Upper lobe of right lung (tissue), 1 donor: ENCODE measurements around the gene KRTAP5-4. TPM values are rescaled to one million over a fixed set of nuclear protein-coding genes. Genes with fewer than 3 reads are reported as not detected.
"Not testable (repeated sequence)": the region's sequence is repeated elsewhere in the genome, so short reads cannot be mapped to it uniquely, and the experiment has no call there.

Experiments used
- ATAC-seq: fragments of 200-7000 bp; cut with Tn5 transposase; one replicate; pipeline ENCODE4 v1.9.1; 2020; ENCODE audit warnings: mild to moderate bottlenecking, moderate library complexity
- DNase-seq: peaks from one replicate; pipeline ENCODE4 v3.0.0-alpha.2; 2020
- H3K27ac ChIP-seq: fragments of 200-600 bp; one replicate; pipeline ENCODE4 v1.8.0; 2022
- H3K27me3 ChIP-seq: fragments of 200-600 bp; one replicate; pipeline ENCODE4 v1.8.0; 2022; ENCODE audit warnings: mild to moderate bottlenecking
- H3K36me3 ChIP-seq: fragments of 200-600 bp; one replicate; pipeline ENCODE4 v1.8.0; 2022
- H3K4me1 ChIP-seq: fragments of 200-600 bp; one replicate; pipeline ENCODE4 v1.8.0; 2022
- H3K4me3 ChIP-seq: fragments of 200-600 bp; one replicate; pipeline ENCODE4 v1.8.0; 2022; ENCODE audit warnings: mild to moderate bottlenecking
- H3K9me3 ChIP-seq: fragments of 200-600 bp; one replicate; pipeline ENCODE4 v1.8.0; 2022
- intact Hi-C: fragments of 100-400 bp; cut with DNase I; formaldehyde crosslinking; loops from one replicate; pipeline ENCODE4 v1.11.0; 2022
- total RNA-seq: library from RNA; stranded (reverse); fragmentation: NEBNext Ultra II Directional; extraction: Animal tissue kit (Norgen Biotek cat#: 25700); gene quantifications from one replicate; pipeline ENCODE4 v1.2.1, GENCODE V29; 2021
- TF ChIP-seq, protein P1 (sequence below): fragments of 200-600 bp; IDR thresholded peaks from one replicate; pipeline ENCODE4 v1.8.0; 2022; ENCODE audit warnings: antibody characterized with exemption
- donor health status: DM: no; HTN: yes; CAD: no; lungs with severe emphysema.

The KRTAP5-4 gene
- total RNA-seq, 1 donor from 2014 or later = not detected

DNA sequence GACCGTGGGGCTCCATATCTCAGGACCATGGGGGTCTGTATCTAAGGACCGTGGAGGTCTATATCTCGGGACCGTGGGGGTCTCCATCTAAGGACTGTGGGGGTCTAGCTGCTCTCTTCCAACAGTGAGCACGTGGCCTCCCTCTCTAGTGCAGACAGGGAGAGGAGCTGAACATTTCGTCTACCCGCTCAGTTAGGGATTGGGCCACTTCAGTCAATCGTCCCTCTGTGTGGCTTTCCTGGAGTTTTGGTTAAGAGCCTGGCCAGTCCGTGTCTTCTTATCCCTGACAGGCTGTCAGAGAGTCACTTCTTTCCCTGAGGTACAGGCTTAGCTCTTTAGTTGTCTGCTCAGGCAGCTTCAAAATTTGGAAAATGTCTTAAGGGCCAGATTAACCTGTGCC lies 40.0 kb downstream of the KRTAP5-4 start:
- no peaks in the 10 kb centered on the region for H3K36me3 ChIP-seq
- no peak overlapping the region for H3K4me3 ChIP-seq
- no peaks in the 10 kb centered on the region for H3K9me3 ChIP-seq
- H3K27me3 ChIP-seq = no peaks in the 10 kb centered on the region
- intact Hi-C loops = no loop called here
- DNase-seq = no peak
- no peaks in the 10 kb centered on the region for H3K4me1 ChIP-seq
- TF ChIP-seq, protein P1, sequence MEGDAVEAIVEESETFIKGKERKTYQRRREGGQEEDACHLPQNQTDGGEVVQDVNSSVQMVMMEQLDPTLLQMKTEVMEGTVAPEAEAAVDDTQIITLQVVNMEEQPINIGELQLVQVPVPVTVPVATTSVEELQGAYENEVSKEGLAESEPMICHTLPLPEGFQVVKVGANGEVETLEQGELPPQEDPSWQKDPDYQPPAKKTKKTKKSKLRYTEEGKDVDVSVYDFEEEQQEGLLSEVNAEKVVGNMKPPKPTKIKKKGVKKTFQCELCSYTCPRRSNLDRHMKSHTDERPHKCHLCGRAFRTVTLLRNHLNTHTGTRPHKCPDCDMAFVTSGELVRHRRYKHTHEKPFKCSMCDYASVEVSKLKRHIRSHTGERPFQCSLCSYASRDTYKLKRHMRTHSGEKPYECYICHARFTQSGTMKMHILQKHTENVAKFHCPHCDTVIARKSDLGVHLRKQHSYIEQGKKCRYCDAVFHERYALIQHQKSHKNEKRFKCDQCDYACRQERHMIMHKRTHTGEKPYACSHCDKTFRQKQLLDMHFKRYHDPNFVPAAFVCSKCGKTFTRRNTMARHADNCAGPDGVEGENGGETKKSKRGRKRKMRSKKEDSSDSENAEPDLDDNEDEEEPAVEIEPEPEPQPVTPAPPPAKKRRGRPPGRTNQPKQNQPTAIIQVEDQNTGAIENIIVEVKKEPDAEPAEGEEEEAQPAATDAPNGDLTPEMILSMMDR = no peak
- H3K27ac ChIP-seq = no peak overlapping the region
- ATAC-seq = no peak

- Histone ChIP-seq H3K9me3 (no peaks in the 10 kb centered on the region), H3K4me3 (no peak overlapping the region), H3K27ac (no peak overlapping the region), H3K4me1 (peaks cover 15% of the 10 kb centered on the region), H3K36me3 (no peaks in the 10 kb centered on the region), H3K27me3 (no peaks in the 10 kb centered on the region)
- intact Hi-C loops = no loop called here
- no peak for DNase-seq
- TF ChIP-seq, protein P1 = no peak
- ATAC-seq = no peak
Measured at GRCh38 chr11:1576825-1577224, 45.1 kb downstream of the KRTAP5-4 start.

DNA sequence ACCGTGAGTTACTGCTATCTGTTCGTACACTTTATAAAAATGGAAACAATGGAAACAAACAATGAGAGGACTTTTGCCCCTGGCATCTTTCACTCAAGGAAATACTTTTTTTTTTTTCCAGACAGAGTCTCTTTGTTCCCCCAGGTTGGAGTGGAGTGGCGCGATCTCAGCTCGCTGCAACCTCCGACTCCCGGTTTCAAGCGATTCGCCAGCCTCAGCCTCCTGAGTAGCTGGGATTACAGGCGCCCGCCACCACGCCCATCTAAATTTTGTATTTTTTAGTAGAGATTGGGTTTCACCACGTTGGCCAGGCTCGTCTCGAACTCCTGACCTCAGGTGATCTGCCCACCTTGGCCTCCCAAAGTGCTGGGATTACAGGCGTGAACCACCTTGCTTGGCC lies 46.2 kb downstream of the KRTAP5-4 start:
- H3K4me3 ChIP-seq, intact Hi-C loops, H3K27ac ChIP-seq, H3K36me3 ChIP-seq, H3K9me3 ChIP-seq, ATAC-seq, DNase-seq, H3K27me3 ChIP-seq: not testable (repeated sequence)
- peaks cover 15% of the 10 kb centered on the region for H3K4me1 ChIP-seq

GRCh38 chr11:1574933-1575242 lies 47.0 kb downstream of the KRTAP5-4 start:
- H3K4me3 ChIP-seq = no peak overlapping the region
- H3K27me3 ChIP-seq = no peaks in the 10 kb centered on the region
- peaks cover 15% of the 10 kb centered on the region for H3K4me1 ChIP-seq
- no peak for DNase-seq
- ATAC-seq = no peak
- intact Hi-C loops = no loop called here
- H3K36me3 ChIP-seq = no peaks in the 10 kb centered on the region
- no peaks in the 10 kb centered on the region for H3K9me3 ChIP-seq
- no peak overlapping the region for H3K27ac ChIP-seq
- TF ChIP-seq, protein P1 = no peak

DNA sequence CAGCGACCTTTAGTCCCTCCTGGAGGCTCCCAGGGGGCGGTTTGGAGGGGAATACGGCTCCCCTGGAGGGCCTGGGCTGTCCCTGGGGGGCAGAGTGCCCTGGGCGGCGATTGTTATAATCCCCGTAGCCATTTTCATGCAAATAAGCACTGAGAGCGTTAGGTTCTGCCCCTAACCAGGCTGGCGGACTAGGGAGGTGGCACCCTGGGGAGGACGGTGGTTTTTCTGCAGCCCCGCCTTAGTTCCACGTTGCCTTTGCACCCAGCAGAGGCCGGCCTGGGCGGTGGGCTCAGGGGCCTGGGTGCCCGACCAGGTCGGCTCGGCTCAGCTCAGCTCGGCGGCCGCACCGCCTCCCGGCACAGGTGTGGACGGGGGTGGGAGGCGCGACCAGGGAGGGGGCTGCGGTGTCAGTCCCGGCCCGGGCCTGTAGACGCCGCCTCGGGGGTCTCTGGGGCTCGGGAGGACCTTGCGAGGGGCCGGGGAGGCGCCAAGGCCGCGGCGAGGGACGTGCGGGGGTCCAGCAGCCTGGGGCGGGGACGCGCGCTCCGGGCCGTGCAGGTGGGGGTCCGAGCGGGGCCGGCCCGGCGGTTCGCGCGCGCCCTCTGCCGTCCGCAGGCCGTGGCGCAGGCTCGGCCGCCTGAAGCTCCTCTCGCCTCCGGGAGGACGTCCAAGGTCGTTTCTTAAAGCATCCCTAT lies 47.6 kb downstream of the KRTAP5-4 start:
- peak; percentile 77 for DNase-seq

DNA sequence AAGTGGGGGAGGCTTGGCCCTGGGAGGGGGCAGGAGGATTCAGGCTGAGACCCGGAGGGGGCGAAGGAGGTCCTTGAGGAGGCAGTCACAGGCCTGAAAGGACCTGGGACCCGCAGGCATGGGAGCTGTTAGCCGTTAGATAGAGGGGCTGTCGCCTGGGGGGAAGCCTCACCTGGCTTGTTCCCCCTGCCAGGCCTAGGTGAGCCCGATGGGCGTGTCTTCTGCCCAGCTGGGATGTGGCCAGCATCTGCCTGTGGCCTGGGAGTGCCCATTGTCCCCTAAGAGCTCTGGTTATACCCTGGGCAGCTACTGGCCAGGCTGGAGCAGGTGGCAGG lies 48.1 kb downstream of the KRTAP5-4 start:
- peak; percentile 67 for ATAC-seq
- Histone ChIP-seq H3K27me3 (no peaks in the 10 kb centered on the region), H3K9me3 (no peaks in the 10 kb centered on the region), H3K4me1 (peaks cover 15% of the 10 kb centered on the region), H3K36me3 (no peaks in the 10 kb centered on the region), H3K27ac (peak overlapping the region; percentile 55), H3K4me3 (peak overlapping the region; percentile 56)
- DNase-seq = peak; percentile 86
- TF ChIP-seq, protein P1 = no peak
- intact Hi-C loops = no loop called here

More for the DNA sequence above, 47.6 kb downstream of the KRTAP5-4 start:
- TF ChIP-seq, protein P1 = peak; percentile 75
- H3K4me1 ChIP-seq = peaks cover 15% of the 10 kb centered on the region
- ATAC-seq = peak; percentile 73
- no peaks in the 10 kb centered on the region for H3K36me3 ChIP-seq
- peak overlapping the region; percentile 55 for H3K27ac ChIP-seq
- H3K4me3 ChIP-seq = peak overlapping the region; percentile 56
- intact Hi-C loops = no loop called here
- no peaks in the 10 kb centered on the region for H3K9me3 ChIP-seq
- no peaks in the 10 kb centered on the region for H3K27me3 ChIP-seq
